ENCODE data around the gene GOLGA8H.
A peak's percentile ranks its signal among the peaks of the same experiment; 100 is the strongest.
"Not testable (repeated sequence)": the region's sequence is repeated elsewhere in the genome, so short reads cannot be mapped to it uniquely, and the experiment has no call there.

The GOLGA8H gene, protein sequence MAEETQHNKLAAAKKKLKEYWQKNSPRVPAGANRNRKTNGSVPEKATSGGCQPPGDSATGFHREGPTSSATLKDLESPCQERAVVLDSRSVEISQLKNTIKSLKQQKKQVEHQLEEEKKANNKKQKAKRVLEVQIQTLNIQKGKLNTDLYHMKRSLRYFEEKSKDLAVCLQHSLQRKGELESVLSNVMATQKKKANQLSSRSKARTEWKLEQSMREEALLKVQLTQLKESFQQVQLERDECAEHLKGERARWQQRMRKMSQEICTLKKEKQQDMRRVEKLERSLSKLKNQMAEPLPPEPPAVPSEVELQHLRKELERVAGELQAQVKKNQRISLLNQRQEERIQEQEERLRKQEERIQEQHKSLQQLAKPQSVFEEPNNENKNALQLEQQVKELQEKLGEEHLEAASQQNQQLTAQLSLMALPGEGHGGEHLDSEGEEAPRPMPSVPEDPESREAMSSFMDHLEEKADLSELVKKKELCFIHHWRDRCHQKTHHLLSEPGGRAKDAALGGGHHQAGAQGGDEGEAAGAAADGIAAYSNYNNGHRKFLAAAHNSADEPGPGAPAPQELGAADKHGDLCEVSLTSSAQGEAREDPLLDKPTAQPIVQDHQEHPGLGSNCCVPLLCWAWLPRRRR

DNA sequence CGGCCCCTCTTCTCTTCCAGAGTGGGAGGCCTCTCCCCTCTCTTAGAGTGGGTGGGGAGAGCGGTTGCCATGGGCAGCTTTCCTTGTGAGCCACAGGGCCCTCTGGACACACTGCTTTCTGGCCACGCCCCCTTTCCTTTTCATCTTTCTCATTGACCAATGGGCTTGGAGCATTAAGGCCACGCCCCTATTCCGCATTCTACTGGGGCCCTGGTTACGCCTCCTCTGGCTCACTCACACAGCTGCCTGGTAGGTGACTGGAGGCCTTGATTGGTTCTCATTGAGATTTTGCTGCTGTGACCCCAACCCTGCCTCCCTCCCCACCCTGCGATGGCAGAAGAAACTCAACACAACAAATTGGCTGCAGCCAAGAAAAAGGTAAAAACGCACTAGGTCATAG lies at the start of gene GOLGA8H:
GOLGA8H (plus strand) TSS at position 233 of the 400 bp plus-strand sequence; CDS start at position 331, 98 bp downstream.
- not testable (repeated sequence) for H3K4me3 ChIP-seq (ENCODE audit: low read length); H3K9ac ChIP-seq (ENCODE audit: low read length); H3K36me3 ChIP-seq (ENCODE audit: control insufficient read depth, insufficient read depth, low read length); H3K4me1 ChIP-seq (ENCODE audit: control insufficient read depth, insufficient read depth, low read length); H3K27ac ChIP-seq (ENCODE audit: low read depth, low read length); H3K27me3 ChIP-seq (ENCODE audit: control insufficient read depth, insufficient read depth, low read length)

DNA sequence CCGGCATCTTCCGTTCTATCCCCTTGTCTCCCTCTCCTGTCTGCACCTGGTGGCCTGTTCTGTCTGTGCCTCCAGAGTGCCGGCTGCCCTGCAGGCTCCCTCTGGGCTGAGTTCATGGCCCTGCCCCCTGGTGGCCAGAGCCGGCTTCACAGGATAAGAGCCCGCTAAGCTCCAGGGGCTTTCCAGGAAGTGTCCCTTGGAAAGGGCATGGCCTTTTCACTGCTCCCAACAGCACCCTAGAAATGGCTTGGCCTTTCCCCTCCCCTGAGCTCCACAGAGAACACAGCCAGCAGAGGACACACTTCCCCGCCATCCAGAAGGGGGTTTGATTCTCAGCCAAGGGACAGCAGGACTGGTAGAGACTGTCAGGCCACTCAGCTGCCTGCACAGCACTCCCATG lies 36.9 kb upstream of the GOLGA8H start:
- H3K27ac ChIP-seq (ENCODE audit: low read depth, low read length); H3K36me3 ChIP-seq (ENCODE audit: control insufficient read depth, insufficient read depth, low read length); H3K4me3 ChIP-seq (ENCODE audit: low read length); H3K9ac ChIP-seq (ENCODE audit: low read length); H3K4me1 ChIP-seq (ENCODE audit: control insufficient read depth, insufficient read depth, low read length); H3K27me3 ChIP-seq (ENCODE audit: control insufficient read depth, insufficient read depth, low read length): not testable (repeated sequence)

DNA sequence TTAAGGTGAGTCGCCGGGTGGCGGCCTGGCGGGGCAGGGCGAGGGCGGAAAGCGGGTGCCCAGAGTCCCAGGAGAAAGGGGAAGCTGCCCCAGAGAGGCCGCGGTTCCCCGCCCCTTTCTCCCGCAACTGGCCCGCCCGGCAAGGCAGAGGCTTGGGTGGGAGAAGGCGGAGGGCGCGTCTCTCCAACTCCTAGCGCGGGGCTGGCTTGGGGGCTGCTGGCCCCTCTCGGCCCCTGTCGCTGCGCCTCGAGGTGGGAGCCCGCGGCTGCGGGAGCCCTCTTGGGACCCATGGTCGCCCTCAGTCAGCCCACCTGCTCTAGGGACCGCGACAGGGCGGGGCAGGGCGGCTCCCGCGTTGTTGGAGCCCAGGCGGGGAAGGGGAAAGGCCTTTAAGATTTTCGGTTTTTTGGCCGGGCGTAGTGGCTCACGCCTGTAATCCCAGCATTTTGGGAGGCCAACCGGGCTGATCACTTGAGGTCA lies 30.8 kb upstream of the GOLGA8H start:
- H3K4me3 ChIP-seq (ENCODE audit: low read length); H3K4me1 ChIP-seq (ENCODE audit: control insufficient read depth, insufficient read depth, low read length); H3K27me3 ChIP-seq (ENCODE audit: control insufficient read depth, insufficient read depth, low read length): not testable (repeated sequence)

DNA sequence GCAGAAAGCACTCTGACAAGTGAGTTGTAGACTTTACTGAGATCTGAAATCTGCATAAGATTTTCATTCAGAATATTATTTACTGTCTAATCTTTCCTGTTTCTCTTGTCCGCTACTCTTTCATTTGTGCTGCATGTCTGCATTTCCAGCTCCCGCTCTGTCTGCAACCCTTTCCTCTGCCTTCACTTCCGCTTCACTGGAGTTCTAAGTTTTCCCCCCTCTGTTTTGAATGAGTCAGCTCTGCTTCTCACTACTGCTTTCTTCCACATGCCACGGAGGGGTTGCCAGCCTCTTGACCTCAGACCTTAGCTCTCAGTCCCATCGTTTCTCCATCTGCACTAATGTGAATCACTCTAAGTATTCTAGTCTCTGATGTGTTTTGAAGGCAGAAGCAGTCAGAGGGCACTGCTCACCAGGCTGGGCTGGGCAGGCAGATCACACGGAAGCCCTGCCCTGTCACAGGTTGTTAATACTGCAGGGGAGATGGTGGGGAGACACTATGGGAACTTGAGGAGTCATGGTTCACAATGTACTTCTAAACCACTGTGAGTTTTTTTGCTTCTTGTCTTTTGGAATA lies 24.3 kb upstream of the GOLGA8H start:
- H3K36me3 ChIP-seq (ENCODE audit: control insufficient read depth, insufficient read depth, low read length); H3K9ac ChIP-seq (ENCODE audit: low read length); H3K27me3 ChIP-seq (ENCODE audit: control insufficient read depth, insufficient read depth, low read length); H3K4me1 ChIP-seq (ENCODE audit: control insufficient read depth, insufficient read depth, low read length); H3K27ac ChIP-seq (ENCODE audit: low read depth, low read length); H3K4me3 ChIP-seq (ENCODE audit: low read length): not testable (repeated sequence)

More for the DNA sequence above, 30.8 kb upstream of the GOLGA8H start:
- H3K27ac ChIP-seq (ENCODE audit: low read depth, low read length); H3K9ac ChIP-seq (ENCODE audit: low read length); H3K36me3 ChIP-seq (ENCODE audit: control insufficient read depth, insufficient read depth, low read length): not testable (repeated sequence)

DNA sequence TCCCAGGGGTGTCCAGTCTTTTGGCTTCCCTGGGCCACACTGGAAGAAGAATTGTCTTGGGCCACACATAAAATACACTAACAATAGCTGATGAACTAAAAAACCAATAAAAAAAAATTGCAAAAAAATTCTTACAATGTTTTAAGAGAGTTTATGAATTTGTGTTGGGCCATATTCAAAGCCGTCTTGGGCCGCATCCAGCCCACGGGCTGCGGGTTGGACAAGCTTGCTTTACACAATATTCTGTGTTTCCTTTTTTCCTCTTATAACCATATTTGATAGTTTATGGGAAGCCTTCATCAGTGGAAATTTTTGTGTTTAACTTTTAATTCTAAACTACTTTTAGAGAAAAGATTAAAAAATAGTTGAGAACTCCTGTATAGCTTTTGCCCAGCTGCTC lies 23.1 kb upstream of the GOLGA8H start:
- not testable (repeated sequence) for H3K4me1 ChIP-seq (ENCODE audit: control insufficient read depth, insufficient read depth, low read length); H3K4me3 ChIP-seq (ENCODE audit: low read length); H3K9ac ChIP-seq (ENCODE audit: low read length); H3K27ac ChIP-seq (ENCODE audit: low read depth, low read length); H3K27me3 ChIP-seq (ENCODE audit: control insufficient read depth, insufficient read depth, low read length); H3K36me3 ChIP-seq (ENCODE audit: control insufficient read depth, insufficient read depth, low read length)

DNA sequence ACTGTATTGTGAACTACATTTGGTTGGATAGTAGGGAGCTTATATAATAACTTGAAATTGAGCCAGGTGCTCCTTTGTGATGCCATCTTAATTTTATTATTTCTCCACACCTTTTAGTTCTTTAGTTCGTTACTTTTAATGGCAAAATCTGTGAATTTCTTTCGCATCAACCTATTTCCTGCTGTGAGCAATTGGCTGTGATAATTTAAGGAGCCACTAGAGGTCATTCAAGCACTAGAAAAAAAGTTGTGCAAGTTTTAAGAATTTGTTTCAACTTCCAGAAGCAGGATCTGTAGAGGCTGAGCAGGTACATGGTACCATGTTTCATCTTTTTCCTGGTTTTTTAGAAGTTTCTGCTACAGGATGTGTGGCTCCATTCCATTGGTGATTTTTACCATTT lies 4.9 kb upstream of the GOLGA8H start:
- H3K27ac ChIP-seq (ENCODE audit: low read depth, low read length); H3K9ac ChIP-seq (ENCODE audit: low read length); H3K4me3 ChIP-seq (ENCODE audit: low read length); H3K27me3 ChIP-seq (ENCODE audit: control insufficient read depth, insufficient read depth, low read length); H3K4me1 ChIP-seq (ENCODE audit: control insufficient read depth, insufficient read depth, low read length); H3K36me3 ChIP-seq (ENCODE audit: control insufficient read depth, insufficient read depth, low read length): not testable (repeated sequence)

DNA sequence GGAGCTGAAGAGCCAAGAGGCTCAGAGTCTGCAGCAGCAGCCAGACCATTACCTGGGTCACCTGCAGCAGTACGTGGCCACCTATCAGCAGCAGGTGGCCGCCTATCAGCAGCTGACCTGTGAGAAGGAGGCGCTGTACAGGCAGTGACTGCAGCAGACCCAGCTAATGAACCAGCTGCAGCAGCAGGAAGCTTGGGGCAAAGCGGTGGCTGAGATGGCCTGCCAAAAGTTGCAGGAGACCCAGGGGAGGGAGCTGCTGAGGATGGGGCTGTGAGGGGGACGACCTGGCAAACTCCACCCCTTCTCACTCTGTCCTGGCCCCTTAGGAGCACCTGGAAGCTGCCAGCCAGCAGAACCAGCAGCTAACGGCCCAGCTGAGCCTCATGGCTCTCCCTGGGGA lies 8.4 kb downstream of the GOLGA8H start:
- H3K9ac ChIP-seq (ENCODE audit: low read length); H3K27ac ChIP-seq (ENCODE audit: low read depth, low read length); H3K4me3 ChIP-seq (ENCODE audit: low read length); H3K4me1 ChIP-seq (ENCODE audit: control insufficient read depth, insufficient read depth, low read length); H3K36me3 ChIP-seq (ENCODE audit: control insufficient read depth, insufficient read depth, low read length); H3K27me3 ChIP-seq (ENCODE audit: control insufficient read depth, insufficient read depth, low read length): not testable (repeated sequence)

DNA sequence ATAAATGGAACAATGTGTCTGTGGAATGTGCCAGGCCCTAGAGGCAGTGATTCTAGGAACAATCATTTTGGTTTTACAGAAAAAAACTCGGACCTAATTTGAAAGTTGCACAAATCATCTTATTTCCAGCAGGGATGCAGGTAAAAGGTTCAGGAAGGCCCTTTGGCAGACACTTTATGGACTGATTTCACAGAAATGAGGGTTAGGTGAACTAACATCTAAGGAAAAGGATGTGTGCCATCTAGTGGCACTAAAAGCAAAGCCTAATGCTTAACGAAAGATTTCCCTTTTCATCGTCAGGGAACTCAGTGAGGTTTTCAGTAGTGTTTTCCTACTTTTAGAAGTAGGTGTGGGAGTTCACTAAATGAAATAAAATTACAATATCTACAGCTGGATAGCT lies 17.5 kb downstream of the GOLGA8H start:
- H3K27me3 ChIP-seq (ENCODE audit: control insufficient read depth, insufficient read depth, low read length); H3K4me1 ChIP-seq (ENCODE audit: control insufficient read depth, insufficient read depth, low read length); H3K27ac ChIP-seq (ENCODE audit: low read depth, low read length); H3K9ac ChIP-seq (ENCODE audit: low read length); H3K4me3 ChIP-seq (ENCODE audit: low read length); H3K36me3 ChIP-seq (ENCODE audit: control insufficient read depth, insufficient read depth, low read length): not testable (repeated sequence)

DNA sequence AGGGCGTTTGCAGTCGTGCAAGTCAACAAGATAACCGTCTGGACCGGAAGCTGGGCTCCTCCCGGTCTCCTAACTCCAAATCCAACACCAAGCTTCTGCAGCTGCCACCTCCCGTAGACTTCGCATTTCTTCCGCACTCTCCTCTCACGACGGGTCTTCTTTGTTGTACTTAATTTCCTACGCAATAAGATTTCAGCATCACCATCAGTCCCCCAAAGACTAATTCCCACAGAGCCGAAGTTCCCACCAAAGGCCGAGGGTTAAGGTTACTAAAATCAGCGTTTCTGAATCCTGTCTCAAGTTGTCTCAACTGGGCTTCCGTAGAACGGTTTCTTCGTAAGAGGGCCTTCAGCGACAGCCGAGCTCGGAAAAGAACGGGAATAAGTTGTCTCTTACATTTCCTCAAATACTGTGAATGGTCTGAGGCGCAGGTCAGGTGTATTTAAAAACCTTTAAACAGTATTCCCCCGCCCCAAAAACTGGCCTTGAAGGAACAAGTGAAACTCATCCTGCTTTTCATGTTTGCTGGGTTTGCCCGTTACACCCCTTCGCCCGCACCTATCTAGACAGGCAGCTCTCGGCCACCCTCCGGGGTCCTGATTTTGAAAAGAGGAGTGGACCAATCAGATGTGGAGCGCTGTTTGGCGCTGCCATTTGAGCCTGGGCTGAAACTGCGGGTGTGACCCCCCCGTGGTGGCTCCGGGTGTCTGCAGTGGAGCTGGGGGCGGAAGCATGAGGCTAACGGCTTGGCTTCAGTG lies 21.8 kb downstream of the GOLGA8H start, which contains the start of gene ARHGAP11B:
ARHGAP11B (plus strand) TSS at position 693 of the 758 bp plus-strand sequence.
- H3K27me3 ChIP-seq (ENCODE audit: control insufficient read depth, insufficient read depth, low read length); H3K4me1 ChIP-seq (ENCODE audit: control insufficient read depth, insufficient read depth, low read length); H3K36me3 ChIP-seq (ENCODE audit: control insufficient read depth, insufficient read depth, low read length): not testable (repeated sequence)
- H3K4me3 ChIP-seq (ENCODE audit: low read length): peak within 1 kb of the TSS; percentile 84
- peak within 1 kb of the TSS; percentile 49 for H3K9ac ChIP-seq (ENCODE audit: low read length)
- peak within 1 kb of the TSS; percentile 89 for H3K27ac ChIP-seq (ENCODE audit: low read depth, low read length)

DNA sequence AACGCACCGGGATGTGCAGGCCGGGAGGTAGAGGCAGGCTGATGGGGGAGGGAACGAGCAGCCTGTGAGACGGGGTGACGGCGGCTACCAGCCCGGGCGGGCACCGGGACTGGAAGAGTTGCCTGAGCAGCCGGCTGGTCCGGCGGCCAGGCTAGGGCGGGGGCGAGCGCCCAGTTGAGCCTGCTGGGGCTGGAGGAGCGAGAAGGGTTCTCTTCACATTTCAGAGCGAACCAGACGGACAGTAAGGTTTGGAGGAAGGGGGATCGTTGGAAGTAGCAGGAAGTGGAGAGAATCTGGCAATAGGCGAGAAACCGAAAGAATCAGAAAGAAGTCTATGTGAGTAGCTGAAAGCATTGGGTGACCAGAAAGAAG lies 22.4 kb downstream of the GOLGA8H start:
- Histone ChIP-seq H3K27ac (ENCODE audit: low read depth, low read length) (peak overlapping the region; percentile 89), H3K4me3 (ENCODE audit: low read length) (peak overlapping the region; percentile 84)
- not testable (repeated sequence) for H3K27me3 ChIP-seq (ENCODE audit: control insufficient read depth, insufficient read depth, low read length); H3K9ac ChIP-seq (ENCODE audit: low read length); H3K36me3 ChIP-seq (ENCODE audit: control insufficient read depth, insufficient read depth, low read length); H3K4me1 ChIP-seq (ENCODE audit: control insufficient read depth, insufficient read depth, low read length)

DNA sequence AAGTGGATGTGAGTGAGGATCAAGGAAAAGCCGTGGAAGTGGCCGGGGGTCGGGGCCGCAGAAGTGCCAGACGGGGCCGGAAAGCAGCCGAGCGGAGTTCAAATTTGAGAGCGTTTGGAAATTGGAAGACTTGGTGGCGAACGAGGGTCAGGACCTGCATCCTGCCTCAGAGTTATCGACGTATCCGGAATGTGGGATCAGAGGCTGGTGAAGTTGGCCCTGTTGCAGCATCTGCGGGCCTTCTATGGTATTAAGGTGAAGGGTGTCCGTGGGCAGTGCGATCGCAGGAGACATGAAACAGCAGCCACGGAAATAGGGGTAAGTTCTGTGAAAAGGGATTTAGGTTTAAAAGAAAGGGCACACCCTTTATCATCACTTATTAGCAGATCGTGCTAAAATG lies 22.8 kb downstream of the GOLGA8H start:
- not testable (repeated sequence) for H3K27ac ChIP-seq (ENCODE audit: low read depth, low read length); H3K36me3 ChIP-seq (ENCODE audit: control insufficient read depth, insufficient read depth, low read length); H3K4me1 ChIP-seq (ENCODE audit: control insufficient read depth, insufficient read depth, low read length); H3K27me3 ChIP-seq (ENCODE audit: control insufficient read depth, insufficient read depth, low read length); H3K9ac ChIP-seq (ENCODE audit: low read length)
- H3K4me3 ChIP-seq (ENCODE audit: low read length): peak overlapping the region; percentile 84

All from rectal smooth muscle tissue (tissue), 1 donor.